Stimulated activated CD8-positive, alpha-beta memory T cell treated with anti-CD3 and anti-CD28 coated beads, Interleukin-15, amount 100 ng/mL, for 24 hours (primary cell): ENCODE measurements around the gene TRANK1.
"Not testable (repeated sequence)": the region's sequence is repeated elsewhere in the genome, so short reads cannot be mapped to it uniquely, and the experiment has no call there.

ENCODE experiments used
- DNase-seq: peaks from one replicate; pipeline ENCODE4 v3.0.0-alpha.2; 2020; ENCODE audit warnings: low read depth

TRANK1 gene

DNA sequence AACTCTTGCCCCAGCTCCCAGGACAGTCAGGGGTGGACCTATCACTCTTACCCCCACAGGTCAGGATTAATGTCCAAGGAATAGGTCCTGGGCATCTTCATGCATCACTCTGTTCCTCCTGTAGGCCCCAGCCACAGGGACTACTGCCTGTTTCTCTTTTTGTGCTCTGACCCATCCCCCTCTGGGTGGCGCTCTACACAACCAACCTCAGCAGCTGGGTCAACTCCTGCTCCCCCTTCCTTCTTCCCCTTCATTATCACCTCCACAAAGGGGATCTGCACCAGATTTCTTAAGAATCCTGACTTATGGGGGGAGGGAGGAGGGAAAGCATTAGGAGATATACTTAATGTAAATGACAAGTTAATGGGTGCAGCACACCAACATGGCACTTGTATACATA is 12.2 kb upstream of the TRANK1 start:
- DNase-seq, result no peak

DNA sequence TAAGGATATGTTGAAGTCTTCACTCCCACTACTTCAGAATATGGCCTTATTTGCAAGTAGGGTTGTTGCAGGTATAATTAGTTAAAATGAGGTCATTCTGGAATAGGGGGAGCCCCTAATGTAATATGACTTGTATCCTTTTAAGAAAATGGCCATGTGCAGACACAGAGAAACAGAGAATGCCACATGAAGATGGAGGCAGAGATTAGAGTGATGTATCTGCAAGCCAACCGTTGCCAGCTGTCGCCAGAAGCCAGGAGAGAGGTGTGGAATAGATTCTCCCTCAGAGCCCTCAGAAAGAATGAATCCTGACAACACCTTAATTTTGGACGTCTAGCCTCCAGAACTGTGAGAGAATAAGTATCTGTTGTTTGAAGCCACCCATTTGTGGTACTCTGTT is 11.3 kb upstream of the TRANK1 start:
- DNase-seq, result no peak

DNA sequence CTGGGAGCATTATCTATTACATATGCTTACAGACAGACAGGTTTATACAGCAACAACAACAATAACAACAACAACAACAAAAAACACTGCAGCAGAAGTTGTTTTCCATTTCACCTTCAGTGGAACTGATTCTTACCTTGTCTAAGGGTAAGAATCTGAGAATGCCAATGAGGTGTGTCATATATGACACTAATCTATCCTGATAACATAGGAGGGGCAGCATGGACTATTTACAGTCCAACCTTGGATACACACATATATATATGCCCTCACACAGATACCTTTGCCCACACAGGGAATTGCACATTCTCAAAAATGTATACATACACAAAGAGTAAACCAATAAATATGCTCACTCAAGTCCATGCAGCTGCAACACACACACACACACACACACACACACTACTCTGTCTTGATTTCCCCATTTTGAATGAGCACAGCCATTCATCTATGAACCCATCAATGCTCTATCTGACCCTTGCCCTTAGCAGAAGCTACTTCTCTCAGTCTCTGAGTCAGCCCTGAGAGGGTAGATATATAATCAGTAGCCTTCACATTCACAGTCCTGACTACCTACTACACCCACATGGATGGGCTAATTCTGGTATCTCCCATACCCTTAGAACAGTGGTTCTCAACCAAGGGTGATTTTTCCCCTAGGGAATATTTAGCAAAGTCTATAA is 9.7 kb upstream of the TRANK1 start:
- DNase-seq, result no peak

GRCh38 chr3:36947814-36948213 is 3.0 kb upstream of the TRANK1 start:
- DNase-seq, result not testable (repeated sequence)

GRCh38 chr3:36945333-36945980 is 603 bp upstream of the TRANK1 start:
- no peak for DNase-seq

GRCh38 chr3:36944012-36944640 is 728 bp downstream of the TRANK1 start:
- peak; percentile 15 for DNase-seq

DNA sequence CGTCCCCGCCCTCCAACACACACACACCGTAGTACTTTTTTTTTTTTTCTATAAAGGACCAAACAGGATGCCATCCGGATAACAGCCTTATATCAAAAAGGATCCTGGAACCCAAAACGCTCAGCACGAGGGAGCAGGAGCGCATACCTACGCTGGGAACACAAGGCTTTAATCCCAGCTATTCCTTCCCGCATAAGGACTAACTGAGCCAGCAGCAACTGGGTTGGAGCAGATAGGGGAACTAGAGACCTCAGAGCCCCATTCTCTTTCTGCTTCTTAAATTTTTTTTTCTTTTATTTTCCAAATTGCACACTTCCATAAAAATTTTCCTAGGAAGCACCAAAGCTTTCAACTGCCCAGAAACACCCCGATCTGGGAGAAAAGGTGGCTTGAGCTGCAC is 1.3 kb downstream of the TRANK1 start:
- DNase-seq, result no peak

- DNase-seq, result no peak
These were observed 2.1 kb downstream of the TRANK1 start for GRCh38 chr3:36942638-36943248.

GRCh38 chr3:36941658-36942057 is 3.2 kb downstream of the TRANK1 start:
- no peak for DNase-seq

DNA sequence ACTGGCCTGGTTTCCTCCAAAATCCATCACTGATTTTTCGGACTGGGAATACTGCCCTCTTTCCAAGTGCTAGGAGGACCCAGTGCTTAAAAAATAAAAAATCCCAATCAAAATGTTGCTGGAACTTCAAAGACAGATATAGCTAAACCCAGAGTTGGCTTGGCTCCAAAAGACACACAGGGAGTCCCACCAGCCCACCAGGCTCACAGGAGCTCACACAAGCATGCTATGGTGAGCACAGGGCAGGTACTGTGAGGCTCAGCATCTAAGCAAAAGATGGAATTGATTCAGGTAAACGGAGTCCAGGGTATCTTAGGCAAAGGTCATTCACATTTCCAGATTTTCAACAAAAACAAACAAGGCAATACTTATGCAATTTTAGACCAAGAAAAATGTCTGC is 3.7 kb downstream of the TRANK1 start:
- no peak for DNase-seq

- no peak for DNase-seq
These were observed 7.4 kb downstream of the TRANK1 start for GRCh38 chr3:36937492-36937891.

- no peak for DNase-seq
These were observed 11.1 kb downstream of the TRANK1 start for GRCh38 chr3:36933540-36934296.

GRCh38 chr3:36931424-36931823 is 13.4 kb downstream of the TRANK1 start:
- DNase-seq, result not testable (repeated sequence)

- no peak for DNase-seq
These were observed 16.6 kb downstream of the TRANK1 start for GRCh38 chr3:36928220-36928619.

GRCh38 chr3:36926292-36926897 is 18.5 kb downstream of the TRANK1 start:
- no peak for DNase-seq

DNA sequence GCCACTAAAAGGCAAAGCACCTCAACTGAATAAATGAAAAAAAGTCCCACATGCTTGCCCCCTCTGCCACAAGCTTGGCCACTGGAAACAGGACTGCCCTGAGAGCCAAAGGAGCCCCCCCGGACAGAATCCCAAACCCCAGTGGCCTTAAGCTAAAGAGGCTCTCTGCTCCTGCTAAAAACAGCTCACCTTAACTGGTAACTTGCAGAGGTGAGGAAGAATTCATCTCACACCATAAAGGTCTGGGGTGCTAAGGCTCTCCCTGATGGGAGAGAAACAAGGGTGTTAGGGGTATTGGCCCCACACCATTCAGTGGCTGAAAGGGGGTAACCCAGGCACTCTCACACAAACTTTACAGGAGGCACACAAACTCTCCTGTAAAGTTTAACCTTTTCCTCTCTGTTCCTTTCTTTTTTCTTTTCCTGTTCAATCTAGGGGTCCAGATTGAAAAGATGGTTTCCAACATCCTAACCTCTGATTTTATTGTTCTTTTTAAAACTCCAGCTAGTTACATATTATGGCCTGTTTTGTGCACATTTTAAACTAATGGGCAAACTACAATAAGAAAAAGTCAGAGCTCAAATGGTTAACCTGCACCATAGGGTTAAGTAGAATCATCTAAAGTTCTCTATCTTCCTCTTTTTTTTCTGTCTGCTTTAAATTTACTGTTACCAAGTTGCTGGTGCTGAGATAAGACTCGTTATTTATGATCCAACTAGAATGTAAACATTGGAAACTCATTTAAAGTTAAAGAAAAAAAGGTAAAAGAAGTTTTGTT is 19.9 kb downstream of the TRANK1 start:
- no peak for DNase-seq

GRCh38 chr3:36923981-36924743 is 20.7 kb downstream of the TRANK1 start:
- DNase-seq, result no peak

- DNase-seq, result no peak
These were observed 21.3 kb downstream of the TRANK1 start for GRCh38 chr3:36923523-36923943.

- no peak for DNase-seq
These were observed 23.8 kb downstream of the TRANK1 start for GRCh38 chr3:36920884-36921567.
